K562 (cell line): ENCODE measurements around the gene CPSF4L. TPM values are rescaled to one million over a fixed set of nuclear protein-coding genes. Genes with fewer than 3 reads are reported as not detected.

Source experiments
- ATAC-seq: fragments of 200-7000 bp; cut with Tn5 transposase; 3 replicates; pipeline ENCODE4 v1.9.1; 2020; ENCODE audit warnings: moderate library complexity
- BruUV-seq: library from RNA; stranded (reverse); fragments of 400-500 nt; replicated peaks from 2 replicates; lab custom pipeline; 2021; lab: Mats Ljungman, UMichigan
- CTCF ChIA-PET: fragments of 300-600 bp; formaldehyde crosslinking; extraction: SDS; loops from one replicate; lab custom pipeline; 2021; ENCODE audit warnings: low intra/inter-chr PET ratio; lab: Yijun Ruan, JAX
- POLR2A ChIA-PET: fragments of 300-600, 350-650 bp; sonication (Branson Sonifier 250); formaldehyde crosslinking; extraction: SDS; loops from one replicate; lab custom pipeline; 2021; ENCODE audit warnings: antibody characterized with exemption, inconsistent platforms; lab: Yijun Ruan, JAX
- DNase-seq, 4 experiments: peaks; one replicate each; pipeline versions ENCODE4 v3.0.0 to v3.0.0-alpha.2; 2011 to 2018; ENCODE audit warnings: low spot score in 3 of 4, mixed read lengths in 3 of 4; ENCODE audit errors: extremely low read depth in 1 of 4
- FAIRE-seq: peaks from 2 replicates; lab custom pipeline; 2011; peaks lifted over from hg19 to GRCh38; lab: Jason Lieb, UNC
- H2AFZ ChIP-seq: 2 replicates; pipeline ENCODE4 v1.6.0; 2011; ENCODE audit warnings: low read depth, low read length, control low read depth, inconsistent platforms
- H3K27ac ChIP-seq: fragments of 200-600 bp; 3 replicates; pipeline ENCODE4 v1.8.0; 2011; ENCODE audit warnings: low read depth, mild to moderate bottlenecking, control low read depth, inconsistent platforms, low read length, moderate library complexity, mixed read lengths; ENCODE audit errors: extremely low read depth
- H3K27me3 ChIP-seq, 2 experiments: fragments of 300-600 bp in 1 of 2; 2 replicates in 1 of 2; 3 replicates in 1 of 2; pipeline versions ENCODE4 v1.6.0 to v1.8.0; 2011; ENCODE audit warnings: inconsistent platforms in 2 of 2, low read length in 2 of 2, mild to moderate bottlenecking in 1 of 2, mixed read lengths in 1 of 2, moderate library complexity in 1 of 2; ENCODE audit not compliant: control insufficient read depth in 2 of 2, insufficient read depth in 2 of 2
- H3K36me3 ChIP-seq: fragments of 300-600 bp; 3 replicates; pipeline ENCODE4 v1.8.0; 2011; ENCODE audit warnings: mild to moderate bottlenecking, low read length, inconsistent platforms; ENCODE audit not compliant: control insufficient read depth, insufficient read depth
- H3K4me1 ChIP-seq, 2 experiments: fragments of 200-600 bp in 1 of 2; replicated peaks in 1 of 2; 2 replicates in 1 of 2; 3 replicates in 1 of 2; pipeline versions ENCODE4 v1.5.1 to v1.8.0; 2011; ENCODE audit warnings: inconsistent platforms in 2 of 2, low read length in 2 of 2, mild to moderate bottlenecking in 1 of 2, mixed read lengths in 1 of 2, moderate library complexity in 1 of 2; ENCODE audit not compliant: control insufficient read depth in 2 of 2, insufficient read depth in 2 of 2
- H3K4me2 ChIP-seq: 2 replicates; pipeline ENCODE4 v1.6.1; 2011; ENCODE audit warnings: low read length, control low read depth, inconsistent platforms, mixed read lengths; ENCODE audit not compliant: insufficient read depth
- H3K4me3 ChIP-seq: fragments of 200-600 bp; sonication (generic), shearing (Covaris generic); 2 replicates; pipeline ENCODE4 v1.5.1; 2016; ENCODE audit warnings: control low read depth, inconsistent platforms
- H3K79me2 ChIP-seq: fragments of 200-600 bp; 3 replicates; pipeline ENCODE4 v1.8.0; 2011; ENCODE audit warnings: low read length, inconsistent platforms; ENCODE audit not compliant: control insufficient read depth, insufficient read depth
- H3K9ac ChIP-seq, 2 experiments: 2 replicates each; pipeline versions ENCODE4 v1.6.0 to v1.6.1; 2011; ENCODE audit warnings: low read depth in 2 of 2, low read length in 2 of 2, control low read depth in 1 of 2, inconsistent platforms in 1 of 2, mild to moderate bottlenecking in 1 of 2, mixed read lengths in 1 of 2; ENCODE audit not compliant: insufficient read depth in 1 of 2
- H3K9me1 ChIP-seq: one replicate; pipeline ENCODE4 v1.6.0; 2011; ENCODE audit warnings: inconsistent platforms, mild to moderate bottlenecking, low read length, moderate library complexity; ENCODE audit not compliant: control insufficient read depth, insufficient read depth
- H3K9me3 ChIP-seq: replicated peaks from 2 replicates; pipeline ENCODE4 v1.5.1; 2011; ENCODE audit warnings: low read depth, low read length, inconsistent platforms; ENCODE audit not compliant: control insufficient read depth, insufficient read depth
- H4K20me1 ChIP-seq: replicated peaks from 2 replicates; pipeline ENCODE4 v1.6.1; 2011; ENCODE audit warnings: low read length, inconsistent platforms, mixed read lengths; ENCODE audit not compliant: control insufficient read depth, insufficient read depth
- BRD9 ChIP-seq: fragments of 450-650 bp; IDR thresholded peaks from 2 replicates; pipeline ENCODE4 v1.6.1; 2018; ENCODE audit warnings: low read depth; ENCODE audit not compliant: partially characterized antibody
- CCNT2 ChIP-seq: IDR thresholded peaks from 2 replicates; pipeline ENCODE4 v1.6.1; 2011; ENCODE audit warnings: borderline replicate concordance, low read depth, mild to moderate bottlenecking, moderate library complexity, mixed read lengths, low read length; ENCODE audit not compliant: insufficient read length; ENCODE audit errors: extremely low read depth
- CHD1 ChIP-seq: fragments of 200-600 bp; sonication (generic); IDR thresholded peaks from one replicate; pipeline ENCODE4 v1.6.1; 2012; ENCODE audit warnings: mild to moderate bottlenecking, moderate library complexity, low read length, inconsistent platforms
- FOXJ2 ChIP-seq: fragments of 200-800 bp; sonication (Bioruptor generic); IDR thresholded peaks from 2 replicates; pipeline ENCODE4 v1.6.1; 2016; ENCODE audit warnings: missing genetic modification characterization, missing compliant biosample characterization
- JUND ChIP-seq, 2 experiments: IDR thresholded peaks; 2 replicates in 1 of 2; 3 replicates in 1 of 2; pipeline ENCODE4 v1.6.1; 2011; ENCODE audit warnings: borderline replicate concordance in 2 of 2, low read depth in 2 of 2, low read length in 2 of 2, improper control_type of control experiment in 1 of 2, missing biosample characterization in 1 of 2, missing genetic modification characterization in 1 of 2, missing genetic modification reagents in 1 of 2
- POLR2G ChIP-seq: fragments of 200-400 bp; formaldehyde crosslinking; IDR thresholded peaks from 2 replicates; pipeline ENCODE4 v1.6.1; 2017; ENCODE audit warnings: low read depth, mild to moderate bottlenecking, antibody characterized with exemption, low read length, moderate library complexity
- RFX5 ChIP-seq: IDR thresholded peaks from 2 replicates; pipeline ENCODE4 v1.6.1; 2011; ENCODE audit warnings: low read depth, mild to moderate bottlenecking, improper control_type of control experiment, low read length
- SIX5 ChIP-seq, 2 experiments: IDR thresholded peaks; 2 replicates each; pipeline ENCODE4 v1.6.1; 2011; ENCODE audit warnings: low read length in 2 of 2, borderline replicate concordance in 1 of 2, low read depth in 1 of 2, mild to moderate bottlenecking in 1 of 2, moderate library complexity in 1 of 2; ENCODE audit not compliant: insufficient read depth in 1 of 2
- ZFP36 ChIP-seq: fragments of 150-350 bp; IDR thresholded peaks from 2 replicates; pipeline ENCODE4 v1.6.1; 2018; ENCODE audit warnings: low read length, low read depth; ENCODE audit not compliant: partially characterized antibody
- ZNF121 ChIP-seq: sonication (generic); formaldehyde crosslinking; conservative IDR thresholded peaks from 2 replicates; pipeline ENCODE4 v1.8.0; 2022; ENCODE audit warnings: missing genetic modification reagents
- ZNF175 ChIP-seq: fragments of 200-800 bp; sonication (Bioruptor generic); IDR thresholded peaks from 2 replicates; pipeline ENCODE4 v1.6.1; 2016; ENCODE audit warnings: low read depth, mild to moderate bottlenecking, missing genetic modification characterization, missing compliant biosample characterization
- WGBS: fragments of 100-300 bp; shearing (Covaris generic); methylation state at CpG from one replicate; pipeline ENCODE4 v1.1.6; 2016; ENCODE audit warnings: low coverage, mixed read lengths; ENCODE audit not compliant: insufficient coverage; ENCODE audit errors: missing lambda C conversion rate; 5-methylcytosine and 5-hydroxymethylcytosine counted together
- in situ Hi-C: fragments of 300-500 bp; cut with MboI; formaldehyde crosslinking; loops from 4 replicates; pipeline ENCODE4 v1.15.0; 2018; ENCODE audit warnings: inconsistent platforms, mixed read lengths
- intact Hi-C: fragments of 100-400 bp; cut with micrococcal nuclease; formaldehyde crosslinking; loops from 2 replicates; pipeline ENCODE4 v1.14.2; 2022
- polyA plus RNA-seq, 8 experiments: library from polyadenylated mRNA; depleted of rRNA in 4 of 8; stranded (reverse) in 5 of 8; unstranded in 3 of 8; fragments of >200 nt; fragmentation: Nextera tagmentation in 2 of 8; fragmentation: Illumina TruSeq in 1 of 8; extraction: Ambion mirVana in 2 of 8; extraction: Trizol in 1 of 8; gene quantifications; 2 replicates each; pipeline versions ENCODE4 v1.2.1 to v1.2.3, GENCODE V29; 2011 to 2014; ENCODE audit warnings: inconsistent platforms in 1 of 8, missing spikeins in 1 of 8
- total RNA-seq, 7 experiments: library from RNA; depleted of rRNA in 6 of 7; stranded (reverse); fragments of >200 nt in 6 of 7; fragmentation: Illumina TruSeq in 2 of 7; extraction: Trizol in 2 of 7; gene quantifications; 2 replicates each; pipeline versions ENCODE4 v1.2.1 to v1.2.3, GENCODE V29; 2011 to 2021; ENCODE audit warnings: low replicate concordance in 1 of 7
- TF ChIP-seq, protein P1 (sequence below): IDR thresholded peaks from 2 replicates; pipeline ENCODE4 v1.6.1; 2012; ENCODE audit warnings: low read depth, low read length, improper control_type of control experiment, borderline replicate concordance
- TF ChIP-seq, protein P2 (sequence below): fragments of 250-450 bp; sonication (Bioruptor Pico); IDR thresholded peaks from 2 replicates; pipeline ENCODE4 v1.9.0; 2021; ENCODE audit warnings: mild to moderate bottlenecking

The CPSF4L gene
- total and polyA plus RNA-seq, 9 of the 15 experiments (the other 6 are each of a cell fraction or from before 2014, with no cell fraction given) = not detected

DNA sequence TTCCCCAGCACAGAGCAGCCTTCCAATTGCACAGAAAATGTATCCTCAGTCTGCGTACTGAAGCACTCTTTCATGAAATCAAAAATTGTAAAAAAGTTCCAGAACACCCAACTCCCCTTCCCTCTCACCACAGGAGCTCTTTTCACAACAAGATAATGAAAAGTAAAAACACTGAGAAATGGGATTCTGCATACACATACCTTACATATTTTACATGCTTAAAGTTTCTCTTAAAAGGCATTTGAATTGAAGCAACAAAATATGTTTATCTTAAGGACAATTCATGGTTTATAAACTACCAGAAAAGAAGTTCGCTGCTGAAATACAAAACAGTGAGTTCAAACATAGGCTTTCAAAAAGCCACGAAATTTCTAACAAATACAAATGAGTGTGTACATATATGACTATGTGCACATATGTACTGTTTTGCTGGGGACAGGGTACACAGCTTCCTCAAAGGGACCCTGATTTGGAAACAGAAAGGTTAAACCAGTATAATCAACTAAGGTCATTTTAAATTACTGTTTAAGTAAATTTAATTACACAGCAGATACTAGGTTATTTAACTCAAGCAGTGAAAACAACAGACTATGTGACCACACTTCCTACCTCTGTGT is 35.0 kb downstream of the CPSF4L start (continued):
- TF ChIP-seq CCNT2 (no peak), POLR2G (no peak), JUND (IDR thresholded peaks at IDR 0.05; ENCODE audit: borderline replicate concordance, low read depth, low read length) (no peak), JUND (tag; IDR thresholded peaks at IDR 0.05; ENCODE audit: borderline replicate concordance, low read depth, low read length) (no peak)
- TF ChIP-seq, protein P1, sequence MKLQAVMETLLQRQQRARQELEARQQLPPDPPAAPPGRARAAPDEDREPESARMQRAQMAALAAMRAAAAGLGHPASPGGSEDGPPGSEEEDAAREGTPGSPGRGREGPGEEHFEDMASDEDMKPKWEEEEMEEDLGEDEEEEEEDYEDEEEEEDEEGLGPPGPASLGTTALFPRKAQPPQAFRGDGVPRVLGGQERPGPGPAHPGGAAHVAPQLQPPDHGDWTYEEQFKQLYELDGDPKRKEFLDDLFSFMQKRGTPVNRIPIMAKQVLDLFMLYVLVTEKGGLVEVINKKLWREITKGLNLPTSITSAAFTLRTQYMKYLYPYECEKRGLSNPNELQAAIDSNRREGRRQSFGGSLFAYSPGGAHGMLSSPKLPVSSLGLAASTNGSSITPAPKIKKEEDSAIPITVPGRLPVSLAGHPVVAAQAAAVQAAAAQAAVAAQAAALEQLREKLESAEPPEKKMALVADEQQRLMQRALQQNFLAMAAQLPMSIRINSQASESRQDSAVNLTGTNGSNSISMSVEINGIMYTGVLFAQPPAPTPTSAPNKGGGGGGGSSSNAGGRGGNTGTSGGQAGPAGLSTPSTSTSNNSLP = no peak

DNA sequence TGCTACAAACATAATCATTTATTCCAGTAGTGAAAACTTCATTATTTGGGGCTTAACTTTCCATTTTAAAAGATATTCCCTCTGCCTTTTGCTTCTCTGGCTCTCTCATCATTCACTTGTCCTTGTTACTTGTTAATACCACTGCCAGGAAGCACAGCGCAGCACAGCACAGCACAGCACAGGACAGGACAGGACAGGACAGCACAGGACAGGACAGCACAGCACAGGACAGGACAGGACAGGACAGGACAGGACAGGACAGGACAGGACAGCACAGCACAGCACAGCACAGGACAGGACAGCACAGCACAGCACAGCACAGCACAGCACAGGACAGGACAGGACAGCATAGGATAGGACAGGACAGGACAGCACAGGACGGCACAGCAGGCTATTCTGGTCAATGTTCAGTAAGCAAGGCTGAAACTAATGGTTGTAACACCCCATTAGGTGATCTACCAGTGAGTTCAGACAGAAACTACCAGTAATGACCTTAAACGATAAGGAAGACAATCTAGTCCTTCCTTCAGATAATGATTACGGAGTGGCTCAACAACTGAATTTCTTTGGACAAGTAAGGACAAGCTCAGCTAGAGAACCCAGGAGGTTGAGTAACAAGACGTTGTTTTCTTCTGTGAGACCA is 36.9 kb downstream of the CPSF4L start:
- Histone ChIP-seq H3K27ac (peak overlapping the region; percentile 56; the same call in 1 of the 3 replicates), H4K20me1 (peaks cover 16% of the 10 kb centered on the region; the same call in 1 of the 2 replicates), H2AFZ (no peak overlapping the region), H3K79me2 (peaks cover 75% of the 10 kb centered on the region), H3K4me1 (peaks cover 8 to 38% of the 10 kb centered on the region in 2 experiments), H3K4me2 (peak overlapping the region; percentile 58), H3K9me1 (no peaks in the 10 kb centered on the region), H3K9ac (peak overlapping the region; percentile 19 to 56; a peak in 2 of 4 replicates), H3K9me3 (no peaks in the 10 kb centered on the region), H3K36me3 (peaks cover 30% of the 10 kb centered on the region), H3K4me3 (no peak overlapping the region), H3K27me3 (no peaks in the 10 kb centered on the region)
- WGBS = 49% methylated on average over 5 of the region's 5 CpGs
- no peak for ATAC-seq
- in situ Hi-C loops = no loop called here
- FAIRE-seq = peak; percentile 35
- ChIA-PET POLR2A (interaction anchor here (1.4 to 1.6 kb wide), 2 partner anchors 9 to 25 kb away, joined by 3 to 6 read pairs; no protein-coding TSS in a partner anchor), CTCF (no interaction called here)
- BruUV-seq = no TSS peak
- TF ChIP-seq ZNF121 = 0 out of 2 replicates have a peak, but pooled peaks have one; percentile 17
- TF ChIP-seq BRD9 = peak; percentile 86
- TF ChIP-seq, protein P2, sequence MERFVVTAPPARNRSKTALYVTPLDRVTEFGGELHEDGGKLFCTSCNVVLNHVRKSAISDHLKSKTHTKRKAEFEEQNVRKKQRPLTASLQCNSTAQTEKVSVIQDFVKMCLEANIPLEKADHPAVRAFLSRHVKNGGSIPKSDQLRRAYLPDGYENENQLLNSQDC (CRISPR knock-in tag) = no peak
- no peak for TF ChIP-seq CHD1
- peak; percentile 99 for TF ChIP-seq ZNF175
- TF ChIP-seq SIX5 (IDR thresholded peaks at IDR 0.05; ENCODE audit: borderline replicate concordance in 1 of 2, insufficient read depth in 1 of 2, low read depth in 1 of 2, low read length in 2 of 2) = no peak
- TF ChIP-seq RFX5 = no peak
- TF ChIP-seq FOXJ2 (tag) = no peak
- TF ChIP-seq ZFP36 = peak; percentile 59
- intact Hi-C loops = no loop called here
- no peak for DNase-seq
